Memory B cell (primary cell): ENCODE results near the gene ICE1.
"Not testable (repeated sequence)": the region's sequence is repeated elsewhere in the genome, so short reads cannot be mapped to it uniquely, and the experiment has no call there.

Source experiments
- ATAC-seq: fragments of 150-1000 bp; cut with Tn5 transposase; 2 replicates; pipeline ENCODE4 v1.10.0; 2021; ENCODE audit warnings: low read depth, mild to moderate bottlenecking, moderate library complexity
- DNase-seq, 2 donors: peaks; one replicate each; pipeline ENCODE4 v3.0.0; 2022; ENCODE audit warnings: low spot score in 2 of 2
- H3K27ac Mint-ChIP-seq: one replicate; pipeline ENCODE4 v1.8.0; 2022; ENCODE audit warnings: mild to moderate bottlenecking, moderate library complexity, mixed read lengths
- H3K27me3 Mint-ChIP-seq: one replicate; pipeline ENCODE4 v1.8.0; 2022; ENCODE audit warnings: mixed read lengths
- H3K36me3 Mint-ChIP-seq: one replicate; pipeline ENCODE4 v1.8.0; 2022; ENCODE audit warnings: mild to moderate bottlenecking, mixed read lengths
- H3K4me1 Mint-ChIP-seq: one replicate; pipeline ENCODE4 v1.8.0; 2022; ENCODE audit warnings: mixed read lengths
- H3K4me3 Mint-ChIP-seq: one replicate; pipeline ENCODE4 v1.8.0; 2022; ENCODE audit warnings: mild to moderate bottlenecking, moderate library complexity, mixed read lengths
- H3K9me3 Mint-ChIP-seq: one replicate; pipeline ENCODE4 v1.8.0; 2022; ENCODE audit warnings: mixed read lengths

ICE1 gene

GRCh38 chr5:5479578-5479977, 57.1 kb downstream of the ICE1 start:
- Mint-ChIP-seq H3K36me3 (peaks cover 32% of the 10 kb centered on the region), H3K27ac (peak overlapping the region; percentile 97), H3K4me1 (peaks cover 21% of the 10 kb centered on the region)
- not testable (repeated sequence) for H3K4me3 Mint-ChIP-seq, H3K9me3 Mint-ChIP-seq, DNase-seq, H3K27me3 Mint-ChIP-seq, ATAC-seq

DNA sequence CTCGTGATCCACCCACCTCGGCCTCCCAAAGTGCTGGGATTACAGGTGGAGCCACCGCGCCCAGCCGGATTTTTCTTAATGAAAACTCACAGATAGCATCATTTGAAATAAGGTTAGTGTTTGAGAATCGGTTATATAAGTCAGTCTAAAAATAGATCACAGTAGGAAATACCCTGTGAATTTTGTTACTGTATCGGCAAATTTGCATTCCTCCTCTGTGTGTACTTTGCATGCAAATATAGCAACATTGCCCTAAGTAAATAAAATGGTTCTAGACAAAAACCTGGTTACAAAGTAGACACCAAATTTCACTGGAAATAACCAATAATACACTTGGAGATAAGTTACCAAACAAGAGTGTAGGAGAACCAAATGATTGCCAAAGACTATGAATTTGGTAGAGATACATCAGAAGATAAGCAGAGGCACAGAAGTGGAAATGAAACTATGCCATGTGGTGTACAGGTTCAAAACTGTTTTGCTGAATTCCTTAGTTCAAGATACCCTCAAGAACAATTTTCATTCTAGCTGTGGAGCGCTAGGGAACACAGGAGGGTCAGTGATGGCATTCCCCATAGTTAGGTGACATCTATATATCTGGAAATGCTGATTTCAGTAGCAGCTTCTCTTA, 58.1 kb downstream of the ICE1 start:
- ATAC-seq (peak; percentile 78), DNase-seq (peak in 1 of 2 donors; percentile 11)
- Mint-ChIP-seq H3K27me3 (no peaks in the 10 kb centered on the region), H3K4me1 (peaks cover 21% of the 10 kb centered on the region), H3K27ac (peak overlapping the region; percentile 97), H3K9me3 (no peaks in the 10 kb centered on the region), H3K36me3 (peaks cover 27% of the 10 kb centered on the region), H3K4me3 (peak overlapping the region; percentile 64)

GRCh38 chr5:5481206-5481605, 58.7 kb downstream of the ICE1 start:
- peaks cover 24% of the 10 kb centered on the region for H3K36me3 Mint-ChIP-seq

DNA sequence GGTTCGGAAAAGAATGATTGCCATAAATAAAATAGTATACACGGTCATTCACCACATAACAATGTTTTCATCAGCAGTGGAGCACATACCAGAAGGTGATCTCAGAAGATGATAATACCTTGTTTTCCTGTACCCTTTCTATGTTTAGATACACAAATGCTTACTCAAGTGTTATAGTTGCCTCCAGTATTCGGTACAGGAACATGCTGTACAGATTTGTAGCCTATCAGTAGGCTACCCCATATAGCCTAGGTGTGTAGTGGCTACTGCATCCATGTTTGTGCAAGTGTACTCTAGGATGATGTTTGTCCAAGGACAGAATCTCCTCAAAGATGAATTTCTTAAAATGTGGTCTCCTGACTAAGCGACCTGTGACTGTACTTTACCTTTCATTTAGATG, 59.2 kb downstream of the ICE1 start:
- peak overlapping the region; percentile 97 for H3K27ac Mint-ChIP-seq
- H3K9me3 Mint-ChIP-seq, result no peaks in the 10 kb centered on the region
- peaks cover 20% of the 10 kb centered on the region for H3K36me3 Mint-ChIP-seq
- no peak for ATAC-seq
- DNase-seq, result no peak
- no peaks in the 10 kb centered on the region for H3K27me3 Mint-ChIP-seq
- H3K4me3 Mint-ChIP-seq, result peak overlapping the region; percentile 25
- peaks cover 21% of the 10 kb centered on the region for H3K4me1 Mint-ChIP-seq

More at GRCh38 chr5:5481206-5481605, 58.7 kb downstream of the ICE1 start:
- no peaks in the 10 kb centered on the region for H3K9me3 Mint-ChIP-seq
- no peak for DNase-seq
- peak; percentile 78 for ATAC-seq
- peak overlapping the region; percentile 97 for H3K27ac Mint-ChIP-seq
- no peaks in the 10 kb centered on the region for H3K27me3 Mint-ChIP-seq
- peak overlapping the region; percentile 25 for H3K4me3 Mint-ChIP-seq
- H3K4me1 Mint-ChIP-seq, result peaks cover 21% of the 10 kb centered on the region

GRCh38 chr5:5483350-5483749, 60.9 kb downstream of the ICE1 start:
- ATAC-seq (no peak), DNase-seq (no peak)
- Mint-ChIP-seq H3K9me3 (no peaks in the 10 kb centered on the region), H3K27ac (no peak overlapping the region), H3K36me3 (peaks cover 9% of the 10 kb centered on the region), H3K4me1 (peaks cover 21% of the 10 kb centered on the region), H3K27me3 (no peaks in the 10 kb centered on the region), H3K4me3 (no peak overlapping the region)

DNA sequence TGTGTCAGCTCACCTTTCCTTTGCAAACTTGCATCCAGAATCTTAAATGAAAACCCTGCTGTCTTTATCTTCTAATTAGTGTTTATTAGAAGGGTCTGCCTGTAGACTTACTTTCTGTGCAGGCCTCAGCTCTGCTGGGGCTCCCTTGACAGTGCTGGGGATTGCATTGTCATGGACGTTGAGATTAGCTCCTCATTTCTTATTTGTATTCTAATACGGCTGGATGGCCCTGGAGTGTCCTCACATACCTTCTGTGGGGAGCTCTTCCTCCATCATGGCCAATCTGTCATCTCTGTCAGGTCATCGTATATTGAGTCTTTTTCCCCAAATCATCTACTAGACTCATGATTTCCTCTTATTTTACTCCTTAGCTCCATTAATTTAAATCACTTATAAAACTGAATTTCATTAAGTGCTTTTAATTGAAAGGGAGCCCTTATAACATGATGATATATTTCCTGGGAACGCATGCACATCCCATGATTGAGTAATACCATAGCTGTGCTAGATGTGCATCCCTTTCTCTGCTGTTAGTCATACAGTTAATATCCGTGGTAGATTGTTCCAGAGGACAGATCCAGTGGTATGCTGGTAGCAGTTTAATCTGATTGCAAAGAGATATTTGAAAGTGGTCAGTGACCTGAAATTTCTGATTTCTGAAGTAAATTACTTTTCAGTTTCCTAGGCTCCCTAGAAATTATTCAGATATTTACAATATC, 61.6 kb downstream of the ICE1 start:
- Mint-ChIP-seq H3K27me3 (no peaks in the 10 kb centered on the region), H3K27ac (peak overlapping the region; percentile 35), H3K4me1 (peaks cover 21% of the 10 kb centered on the region), H3K4me3 (no peak overlapping the region), H3K9me3 (no peaks in the 10 kb centered on the region), H3K36me3 (peaks cover 9% of the 10 kb centered on the region)
- DNase-seq (no peak), ATAC-seq (no peak)

- H3K9me3 Mint-ChIP-seq, result no peaks in the 10 kb centered on the region
- H3K27me3 Mint-ChIP-seq, result no peaks in the 10 kb centered on the region
- no peak for DNase-seq
- peaks cover 5% of the 10 kb centered on the region for H3K36me3 Mint-ChIP-seq
- no peak overlapping the region for H3K4me3 Mint-ChIP-seq
- H3K4me1 Mint-ChIP-seq, result peaks cover 6% of the 10 kb centered on the region
- no peak for ATAC-seq
- H3K27ac Mint-ChIP-seq, result no peak overlapping the region
Measured at GRCh38 chr5:5486122-5486521, 63.6 kb downstream of the ICE1 start.

DNA sequence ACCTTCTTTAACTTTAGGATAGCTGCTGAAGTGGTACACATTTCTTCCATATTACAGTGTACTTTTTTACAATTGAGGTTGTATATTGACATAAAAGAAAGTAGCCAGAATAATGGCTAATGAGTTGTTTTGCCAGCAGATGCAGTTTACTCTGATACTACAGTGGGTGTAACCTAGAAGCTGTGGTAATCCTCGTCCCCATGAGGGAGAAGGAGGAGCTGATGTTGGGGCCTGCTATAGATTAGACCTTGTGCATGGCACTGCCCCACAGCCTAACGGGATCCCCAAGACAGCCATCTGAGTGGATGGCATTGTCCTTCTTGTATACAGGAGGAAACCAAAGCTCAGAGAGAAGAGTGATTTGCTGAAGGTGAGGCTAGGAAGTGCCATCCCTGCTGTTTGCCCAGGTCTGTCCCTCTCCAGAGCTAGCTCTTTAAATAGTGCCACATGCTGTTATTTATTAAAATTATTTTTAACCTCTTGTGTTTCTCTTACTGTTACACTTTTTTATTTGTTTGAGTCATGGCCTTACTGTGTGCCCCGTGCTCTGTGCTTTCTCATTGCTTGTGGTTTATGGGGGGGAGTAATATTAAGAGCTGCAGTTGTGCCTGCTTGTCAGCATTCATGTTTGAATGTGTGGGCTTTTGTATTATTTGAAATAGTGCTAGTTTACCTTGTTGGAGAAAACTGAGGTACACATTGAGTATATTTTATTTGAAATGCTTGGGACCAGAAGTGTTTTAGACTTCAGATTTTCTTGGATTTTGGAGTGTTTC, 65.3 kb downstream of the ICE1 start:
- Mint-ChIP-seq H3K27ac (no peak overlapping the region), H3K36me3 (peaks cover 2% of the 10 kb centered on the region)

GRCh38 chr5:5490774-5491347, 68.4 kb downstream of the ICE1 start:
- DNase-seq (no peak), ATAC-seq (no peak)
- peaks cover 2% of the 10 kb centered on the region for H3K36me3 Mint-ChIP-seq
- H3K27me3 Mint-ChIP-seq, result no peaks in the 10 kb centered on the region
- H3K4me1 Mint-ChIP-seq, result peaks cover 6% of the 10 kb centered on the region
- no peak overlapping the region for H3K4me3 Mint-ChIP-seq
- no peak overlapping the region for H3K27ac Mint-ChIP-seq
- no peaks in the 10 kb centered on the region for H3K9me3 Mint-ChIP-seq

More for the DNA sequence above, 65.3 kb downstream of the ICE1 start:
- H3K9me3 Mint-ChIP-seq, result no peaks in the 10 kb centered on the region
- H3K27me3 Mint-ChIP-seq, result no peaks in the 10 kb centered on the region
- peaks cover 4% of the 10 kb centered on the region for H3K4me1 Mint-ChIP-seq
- no peak for DNase-seq
- ATAC-seq, result no peak
- H3K4me3 Mint-ChIP-seq, result no peak overlapping the region

DNA sequence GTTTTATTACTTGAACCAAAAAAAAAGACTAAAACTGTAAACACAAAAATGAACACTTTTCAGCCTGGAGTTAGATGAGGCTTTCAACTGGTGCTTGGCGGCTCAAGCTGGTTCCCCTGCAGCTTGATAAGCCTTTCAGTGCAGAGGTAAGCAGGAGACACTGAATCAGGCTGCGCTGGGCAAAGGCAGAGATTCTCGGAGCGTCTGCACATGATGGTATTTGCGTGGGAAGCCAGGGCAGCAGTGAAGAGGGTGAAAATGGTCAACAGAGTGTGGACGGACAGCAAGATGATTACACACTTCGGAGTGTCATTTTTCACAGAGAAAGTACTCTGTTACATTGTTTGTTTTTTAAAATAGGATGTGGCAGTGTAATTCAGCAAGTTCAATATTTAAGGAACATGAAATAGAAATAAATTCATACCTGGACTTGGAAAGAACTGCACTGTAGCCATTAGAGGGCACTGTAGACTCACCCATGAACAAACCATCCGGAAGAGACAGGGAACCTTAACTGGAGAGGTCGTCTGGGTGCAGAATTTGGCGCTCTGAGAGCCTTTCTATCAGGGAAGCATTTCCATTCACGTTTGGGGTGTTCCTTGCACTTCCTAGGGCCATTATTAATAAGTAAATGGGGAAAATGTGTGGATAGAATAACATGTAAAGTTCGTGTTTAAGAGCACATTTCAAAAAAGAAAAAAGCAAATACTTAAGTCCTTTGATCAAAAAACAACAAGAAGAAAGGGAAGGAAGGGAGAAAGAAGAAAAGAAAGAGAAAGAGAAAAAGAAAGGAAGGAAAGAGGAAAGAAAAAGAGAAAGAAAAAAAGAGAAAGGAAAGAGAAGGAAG, 69.8 kb downstream of the ICE1 start:
- peak overlapping the region; percentile 45 for H3K4me3 Mint-ChIP-seq
- H3K36me3 Mint-ChIP-seq, result peaks cover 2% of the 10 kb centered on the region
- DNase-seq, result peak; percentile 37 to 65
- H3K27ac Mint-ChIP-seq, result no peak overlapping the region
- H3K9me3 Mint-ChIP-seq, result no peaks in the 10 kb centered on the region
- no peaks in the 10 kb centered on the region for H3K27me3 Mint-ChIP-seq
- H3K4me1 Mint-ChIP-seq, result peaks cover 6% of the 10 kb centered on the region
- ATAC-seq, result peak; percentile 41

DNA sequence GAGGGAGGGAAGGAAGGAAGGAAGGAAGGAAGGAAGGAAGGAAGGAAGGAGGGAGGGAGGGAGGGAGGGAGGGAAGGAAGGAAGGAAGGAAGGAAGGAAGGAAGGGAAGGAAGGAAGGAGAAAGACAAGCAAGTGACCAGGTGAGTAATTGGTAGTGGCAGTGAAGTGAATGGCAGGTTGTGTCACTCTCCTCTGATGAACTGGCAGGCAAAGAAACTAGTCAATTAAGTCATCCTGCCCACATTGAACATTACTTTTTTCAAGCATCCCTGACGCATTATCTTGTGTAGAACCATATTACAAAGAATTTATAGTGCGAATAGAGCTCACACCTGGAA, 70.4 kb downstream of the ICE1 start:
- H3K4me1 Mint-ChIP-seq, H3K36me3 Mint-ChIP-seq, H3K4me3 Mint-ChIP-seq, DNase-seq, H3K27ac Mint-ChIP-seq, ATAC-seq, H3K9me3 Mint-ChIP-seq, H3K27me3 Mint-ChIP-seq: not testable (repeated sequence)

DNA sequence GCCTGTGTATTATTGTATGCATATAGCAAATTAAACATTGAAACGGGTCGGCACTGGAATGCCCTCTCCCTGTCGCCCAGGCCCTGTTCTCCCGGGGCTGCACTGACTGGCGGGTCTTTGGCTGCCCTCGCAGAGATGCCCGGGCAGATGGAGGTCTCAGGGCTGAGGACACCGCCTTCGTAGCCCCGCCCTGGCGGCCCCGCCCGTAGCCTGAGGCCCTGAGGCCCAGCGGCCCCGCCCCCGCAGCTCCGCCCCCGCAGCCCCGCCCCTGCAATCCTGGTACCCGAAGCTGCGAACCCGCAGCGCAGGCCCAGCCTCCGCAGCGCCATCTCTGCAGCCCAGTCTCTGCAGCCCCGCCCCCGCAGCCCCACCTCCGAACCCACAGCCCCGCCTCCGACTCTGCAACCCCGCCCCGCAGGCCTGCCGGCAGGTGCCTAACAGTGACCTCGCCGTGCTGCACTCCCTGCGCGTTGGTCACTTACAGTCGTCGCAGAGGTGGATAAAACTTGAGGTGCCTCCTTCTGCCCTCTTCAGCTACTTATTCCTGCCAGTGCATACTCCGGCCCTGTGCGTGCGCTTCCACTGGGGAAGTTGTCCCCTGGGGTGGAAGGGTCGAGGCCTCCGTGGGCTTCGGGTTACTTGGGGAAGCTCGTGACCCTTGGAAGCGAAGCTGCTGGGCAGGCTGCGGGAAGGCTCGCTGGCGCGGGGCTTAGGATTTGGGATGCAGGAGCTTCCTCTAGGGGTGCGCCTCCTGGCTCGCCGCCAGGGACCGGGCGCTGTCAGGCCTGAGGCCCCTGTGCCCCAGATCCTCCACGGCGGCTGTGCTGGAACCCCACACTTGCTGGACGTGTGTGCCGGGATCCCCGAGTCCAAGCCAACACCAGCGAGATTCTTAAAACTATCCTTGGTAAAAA, 72.3 kb downstream of the ICE1 start:
- H3K4me3 Mint-ChIP-seq, result peak overlapping the region; percentile 44

More for the DNA sequence above, 72.3 kb downstream of the ICE1 start:
- ATAC-seq (peak; percentile 94), DNase-seq (peak; percentile 84 to 86)
- Mint-ChIP-seq H3K27ac (no peak overlapping the region), H3K36me3 (no peaks in the 10 kb centered on the region), H3K9me3 (no peaks in the 10 kb centered on the region), H3K4me1 (peaks cover 6% of the 10 kb centered on the region), H3K27me3 (no peaks in the 10 kb centered on the region)
